MCF 10A (cell line): ENCODE results near the gene STK11IP. TPM values are rescaled to one million over a fixed set of nuclear protein-coding genes. Genes with fewer than 3 reads are reported as not detected.

ENCODE experiments used
- BruUV-seq: library from RNA; stranded (reverse); fragments of 400-500 nt; replicated peaks from 2 replicates; lab custom pipeline; 2021; lab: Mats Ljungman, UMichigan
- CTCF ChIA-PET: fragments of 300-600 bp; sonication (Branson Sonifier 250); formaldehyde crosslinking; extraction: SDS; loops from one replicate; lab custom pipeline; 2021; ENCODE audit warnings: antibody characterized with exemption, inconsistent platforms; lab: Yijun Ruan, JAX
- POLR2A ChIA-PET: fragments of 300-600, 350-650 bp; sonication (Branson Sonifier 250); formaldehyde crosslinking; extraction: SDS; loops from one replicate; lab custom pipeline; 2020; ENCODE audit warnings: antibody characterized with exemption, inconsistent platforms; lab: Yijun Ruan, JAX
- DNase-seq: peaks from one replicate; pipeline ENCODE4 v3.0.0-alpha.2; 2018; ENCODE audit not compliant: unreplicated experiment
- H3K27ac Mint-ChIP-seq: one replicate; pipeline ENCODE4 v1.8.0; 2022; ENCODE audit warnings: mild to moderate bottlenecking, low read depth, mixed read lengths; ENCODE audit not compliant: unreplicated experiment
- H3K27me3 Mint-ChIP-seq: one replicate; pipeline ENCODE4 v1.8.0; 2022; ENCODE audit warnings: mixed read lengths; ENCODE audit not compliant: insufficient read depth, unreplicated experiment
- H3K36me3 Mint-ChIP-seq: one replicate; pipeline ENCODE4 v1.8.0; 2022; ENCODE audit warnings: mild to moderate bottlenecking, moderate library complexity, mixed read lengths; ENCODE audit not compliant: insufficient read depth, unreplicated experiment
- H3K4me1 Mint-ChIP-seq: one replicate; pipeline ENCODE4 v1.8.0; 2022; ENCODE audit warnings: mixed read lengths; ENCODE audit not compliant: insufficient read depth, unreplicated experiment
- H3K4me3 Mint-ChIP-seq: one replicate; pipeline ENCODE4 v1.8.0; 2022; ENCODE audit warnings: mild to moderate bottlenecking, moderate library complexity, mixed read lengths; ENCODE audit not compliant: unreplicated experiment
- H3K9me3 Mint-ChIP-seq: one replicate; pipeline ENCODE4 v1.8.0; 2022; ENCODE audit warnings: mixed read lengths; ENCODE audit not compliant: unreplicated experiment
- intact Hi-C: fragments of 100-400 bp; cut with micrococcal nuclease; formaldehyde crosslinking; loops from 2 replicates; pipeline ENCODE4 v1.14.1; 2022
- total RNA-seq: library from RNA; stranded (reverse); gene quantifications from 2 replicates; pipeline ENCODE4 v1.2.3, GENCODE V29; 2022
- TF ChIP-seq, protein P1 (sequence below): fragments of 200-600 bp; IDR thresholded peaks from one replicate; pipeline ENCODE4 v1.8.0; 2022; ENCODE audit warnings: antibody characterized with exemption, mild to moderate bottlenecking; ENCODE audit not compliant: unreplicated experiment

STK11IP gene
- total RNA-seq, 1 experiment from 2014 or later = 26.5 TPM

DNA sequence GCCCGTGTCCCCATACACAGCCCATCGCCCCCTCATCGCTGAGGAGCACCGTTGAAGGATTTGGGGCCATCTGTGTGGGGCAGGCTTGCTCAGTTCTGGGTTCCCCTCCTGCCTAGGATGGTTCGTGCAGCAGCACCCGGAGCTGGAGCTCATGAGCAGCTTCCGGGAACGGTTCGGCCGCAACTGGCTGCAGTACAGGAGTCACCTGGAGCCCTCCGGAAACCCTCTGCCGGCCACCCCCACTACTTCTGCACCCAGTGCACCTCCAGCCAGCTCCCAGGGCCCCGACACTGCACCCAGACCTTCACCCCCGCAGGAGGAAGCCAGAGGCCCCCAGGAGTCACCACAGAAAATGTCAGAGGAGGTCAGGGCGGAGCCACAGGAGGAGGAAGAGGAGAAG, 10.3 kb downstream of the STK11IP start:
- CTCF ChIA-PET = interaction anchor here (0.6 kb wide), 1 partner anchor 131 kb away, joined by 3 read pairs; no protein-coding TSS in a partner anchor
- Mint-ChIP-seq H3K4me1 (no peaks in the 10 kb centered on the region), H3K27me3 (no peaks in the 10 kb centered on the region), H3K4me3 (no peak overlapping the region), H3K27ac (no peak overlapping the region), H3K9me3 (no peaks in the 10 kb centered on the region), H3K36me3 (peaks cover 34% of the 10 kb centered on the region)
- TF ChIP-seq, protein P1, sequence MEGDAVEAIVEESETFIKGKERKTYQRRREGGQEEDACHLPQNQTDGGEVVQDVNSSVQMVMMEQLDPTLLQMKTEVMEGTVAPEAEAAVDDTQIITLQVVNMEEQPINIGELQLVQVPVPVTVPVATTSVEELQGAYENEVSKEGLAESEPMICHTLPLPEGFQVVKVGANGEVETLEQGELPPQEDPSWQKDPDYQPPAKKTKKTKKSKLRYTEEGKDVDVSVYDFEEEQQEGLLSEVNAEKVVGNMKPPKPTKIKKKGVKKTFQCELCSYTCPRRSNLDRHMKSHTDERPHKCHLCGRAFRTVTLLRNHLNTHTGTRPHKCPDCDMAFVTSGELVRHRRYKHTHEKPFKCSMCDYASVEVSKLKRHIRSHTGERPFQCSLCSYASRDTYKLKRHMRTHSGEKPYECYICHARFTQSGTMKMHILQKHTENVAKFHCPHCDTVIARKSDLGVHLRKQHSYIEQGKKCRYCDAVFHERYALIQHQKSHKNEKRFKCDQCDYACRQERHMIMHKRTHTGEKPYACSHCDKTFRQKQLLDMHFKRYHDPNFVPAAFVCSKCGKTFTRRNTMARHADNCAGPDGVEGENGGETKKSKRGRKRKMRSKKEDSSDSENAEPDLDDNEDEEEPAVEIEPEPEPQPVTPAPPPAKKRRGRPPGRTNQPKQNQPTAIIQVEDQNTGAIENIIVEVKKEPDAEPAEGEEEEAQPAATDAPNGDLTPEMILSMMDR = no peak
- no TSS peak for BruUV-seq
- POLR2A ChIA-PET = interaction anchor here (0.7 kb wide), 1 partner anchor 10 kb away, joined by 3 read pairs; the partner anchor contains the start of gene STK11IP
- intact Hi-C loops = no loop called here
- no peak for DNase-seq

DNA sequence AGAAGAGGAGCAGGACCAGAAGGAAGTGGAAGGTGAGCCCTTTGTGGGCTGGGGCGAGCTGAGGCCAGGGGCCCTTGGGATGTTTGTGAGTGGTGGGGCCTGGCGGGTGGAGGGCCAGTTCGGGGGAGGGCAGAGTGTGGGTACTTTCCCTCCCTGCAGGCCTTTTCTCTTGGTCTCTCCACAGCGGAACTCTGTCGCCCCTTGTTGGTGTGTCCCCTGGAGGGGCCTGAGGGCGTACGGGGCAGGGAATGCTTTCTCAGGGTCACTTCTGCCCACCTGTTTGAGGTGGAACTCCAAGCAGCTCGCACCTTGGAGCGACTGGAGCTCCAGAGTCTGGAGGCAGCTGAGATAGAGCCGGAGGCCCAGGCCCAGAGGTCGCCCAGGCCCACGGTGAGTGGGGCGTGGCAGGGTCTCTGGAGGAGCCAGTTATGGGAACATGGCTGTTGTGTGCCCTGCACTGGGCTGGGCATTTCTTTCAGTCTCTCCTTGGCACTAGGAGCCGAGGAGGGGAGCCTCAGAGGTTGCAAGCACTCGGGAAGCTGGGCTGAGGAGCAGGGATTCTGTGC, 10.8 kb downstream of the STK11IP start:
- H3K36me3 Mint-ChIP-seq = peaks cover 29% of the 10 kb centered on the region
- no TSS peak for BruUV-seq
- no peak overlapping the region for H3K27ac Mint-ChIP-seq
- TF ChIP-seq, protein P1 = no peak
- H3K4me3 Mint-ChIP-seq = no peak overlapping the region
- no peaks in the 10 kb centered on the region for H3K9me3 Mint-ChIP-seq
- H3K27me3 Mint-ChIP-seq = no peaks in the 10 kb centered on the region
- ChIA-PET CTCF (interaction anchor here (0.6 to 0.7 kb wide), 2 partner anchors 17 to 237 kb away, joined by 3 to 4 read pairs; no protein-coding TSS in a partner anchor), POLR2A (interaction anchor here (0.7 kb wide), 1 partner anchor 11 kb away, joined by 3 read pairs; the partner anchor contains the start of gene STK11IP)
- intact Hi-C loops = no loop called here
- DNase-seq = no peak
- H3K4me1 Mint-ChIP-seq = no peaks in the 10 kb centered on the region

DNA sequence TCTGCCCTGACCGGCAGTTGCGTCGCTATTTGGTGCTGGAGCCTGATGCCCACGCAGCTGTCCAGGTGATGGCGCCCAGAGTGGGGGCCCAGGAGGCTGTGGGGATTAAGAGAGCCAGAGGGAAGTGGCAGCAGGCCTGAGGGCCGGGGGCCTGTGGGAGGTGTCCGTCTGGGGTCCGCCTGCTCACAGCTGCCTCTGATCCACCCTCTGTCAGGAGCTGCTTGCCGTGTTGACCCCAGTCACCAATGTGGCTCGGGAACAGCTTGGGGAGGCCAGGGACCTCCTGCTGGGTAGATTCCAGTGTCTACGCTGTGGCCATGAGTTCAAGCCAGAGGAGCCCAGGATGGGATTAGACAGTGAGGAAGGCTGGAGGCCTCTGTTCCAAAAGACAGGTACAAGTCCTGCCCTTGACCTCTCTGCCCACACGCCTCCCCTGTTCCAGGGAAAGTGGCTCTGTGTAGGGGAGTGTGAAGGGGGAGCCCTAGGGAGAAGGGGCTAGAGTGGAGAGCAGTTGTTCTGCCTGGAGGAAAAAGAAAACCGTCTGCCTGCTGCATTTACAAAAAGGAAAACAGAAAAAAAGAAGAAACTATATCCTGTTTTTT, 11.6 kb downstream of the STK11IP start:
- peaks cover 22% of the 10 kb centered on the region for H3K36me3 Mint-ChIP-seq
- no peak for DNase-seq
- no peak overlapping the region for H3K27ac Mint-ChIP-seq
- POLR2A ChIA-PET = no interaction called here
- CTCF ChIA-PET = interaction anchor here (0.6 to 0.9 kb wide), 4 partner anchors 16 to 236 kb away, joined by 3 to 4 read pairs (median 4); no protein-coding TSS in a partner anchor
- intact Hi-C loops = no loop called here
- H3K27me3 Mint-ChIP-seq = no peaks in the 10 kb centered on the region
- no peak overlapping the region for H3K4me3 Mint-ChIP-seq
- BruUV-seq = no TSS peak
- H3K4me1 Mint-ChIP-seq = no peaks in the 10 kb centered on the region
- TF ChIP-seq, protein P1 = no peak
- H3K9me3 Mint-ChIP-seq = no peaks in the 10 kb centered on the region

DNA sequence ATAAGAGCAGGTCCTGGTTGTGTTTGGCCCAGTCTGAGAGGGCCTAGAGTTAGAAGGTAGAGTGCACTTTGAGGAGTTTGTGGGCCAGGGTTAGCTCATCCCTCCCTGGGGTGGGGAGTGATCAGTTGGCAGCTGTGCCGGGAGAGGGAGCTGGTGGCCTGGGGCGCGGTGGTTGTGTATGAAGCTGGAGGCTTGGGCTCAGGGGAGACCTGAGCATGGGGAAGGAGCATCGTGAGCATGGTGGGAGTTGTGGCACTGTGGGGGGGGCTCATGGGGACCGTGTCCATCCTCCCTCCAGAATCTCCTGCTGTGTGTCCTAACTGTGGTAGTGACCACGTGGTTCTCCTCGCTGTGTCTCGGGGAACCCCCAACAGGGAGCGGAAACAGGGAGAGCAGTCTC, 13.6 kb downstream of the STK11IP start:
- no peak overlapping the region for H3K27ac Mint-ChIP-seq
- TF ChIP-seq, protein P1 = no peak
- POLR2A ChIA-PET = no interaction called here
- no peaks in the 10 kb centered on the region for H3K9me3 Mint-ChIP-seq
- CTCF ChIA-PET = interaction anchor here (0.5 to 0.7 kb wide), 3 partner anchors 11 to 274 kb away, joined by 3 to 6 read pairs (median 3); no protein-coding TSS in a partner anchor
- intact Hi-C loops = no loop called here
- H3K27me3 Mint-ChIP-seq = no peaks in the 10 kb centered on the region
- peaks cover 22% of the 10 kb centered on the region for H3K36me3 Mint-ChIP-seq
- H3K4me3 Mint-ChIP-seq = no peak overlapping the region
- no peak for DNase-seq
- no peaks in the 10 kb centered on the region for H3K4me1 Mint-ChIP-seq
- no TSS peak for BruUV-seq
